ENCODE measurements around the gene TMEM266. TPM values are rescaled to one million over a fixed set of nuclear protein-coding genes. Genes with fewer than 3 reads are reported as not detected.

TMEM266 gene
- total RNA-seq, 2 experiments from 2014 or later = not detected

DNA sequence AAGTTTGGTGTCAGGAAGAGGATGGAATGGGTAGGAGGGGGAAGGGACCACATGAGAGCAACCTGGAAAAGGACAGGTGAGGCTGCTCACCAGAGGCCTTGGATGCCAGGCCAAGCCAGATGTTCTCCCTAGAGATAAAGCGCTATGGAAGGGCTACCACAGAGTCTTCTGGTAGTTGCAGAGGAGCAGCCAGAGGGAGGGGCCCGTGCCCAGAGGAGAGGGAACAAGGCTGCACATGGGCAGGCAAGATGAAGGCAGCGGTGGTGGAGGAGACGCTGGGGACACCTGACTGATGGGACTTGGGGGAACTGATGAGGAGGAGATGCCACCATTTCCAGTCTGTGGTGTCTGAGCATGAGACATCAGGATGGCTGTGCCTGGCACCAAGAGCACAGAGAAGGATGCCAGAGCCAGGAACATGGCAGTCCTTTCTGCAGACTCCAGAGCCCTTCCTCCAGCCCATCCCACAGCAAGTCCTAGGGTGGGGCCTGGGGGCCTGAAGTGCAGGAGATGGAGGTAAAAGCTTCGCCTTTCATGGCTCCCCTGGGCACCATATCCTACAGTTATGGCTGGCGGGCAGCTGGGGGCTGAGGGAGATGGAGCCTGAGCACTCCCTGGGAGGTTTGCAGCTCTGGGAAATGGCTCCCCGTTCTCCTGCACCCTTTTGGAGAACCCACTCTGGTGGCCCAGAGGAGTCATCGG lies 148.4 kb downstream of the TMEM266 start:
- H3K36me3 Mint-ChIP-seq (ENCODE audit: low read depth) = peaks cover 32% of the 10 kb centered on the region
- Histone ChIP-seq H3K4me1 (ENCODE audit: insufficient read depth, low read length) (no peaks in the 10 kb centered on the region), H3K27ac (ENCODE audit: low read depth in 1 of 2, low read length in 2 of 2) (no peak overlapping the region), H3K9me3 (ENCODE audit: control insufficient read depth in 1 of 2, insufficient read depth in 1 of 2, low read length in 2 of 2) (no peaks in the 10 kb centered on the region), H3K4me3 (ENCODE audit: low read length) (no peak overlapping the region), H3K36me3 (ENCODE audit: insufficient read depth, low read length) (peaks cover 26% of the 10 kb centered on the region), H3K27me3 (ENCODE audit: control insufficient read depth in 1 of 2, insufficient read depth in 2 of 2, low read length in 2 of 2) (no peaks in the 10 kb centered on the region)
- H3K27me3 Mint-ChIP-seq = no peaks in the 10 kb centered on the region
- no peaks in the 10 kb centered on the region for H3K4me1 Mint-ChIP-seq (ENCODE audit: low read depth)
- DNase-seq (no peak), ATAC-seq (ENCODE audit: poor library complexity) (no peak)
- TF ChIP-seq, protein P1, sequence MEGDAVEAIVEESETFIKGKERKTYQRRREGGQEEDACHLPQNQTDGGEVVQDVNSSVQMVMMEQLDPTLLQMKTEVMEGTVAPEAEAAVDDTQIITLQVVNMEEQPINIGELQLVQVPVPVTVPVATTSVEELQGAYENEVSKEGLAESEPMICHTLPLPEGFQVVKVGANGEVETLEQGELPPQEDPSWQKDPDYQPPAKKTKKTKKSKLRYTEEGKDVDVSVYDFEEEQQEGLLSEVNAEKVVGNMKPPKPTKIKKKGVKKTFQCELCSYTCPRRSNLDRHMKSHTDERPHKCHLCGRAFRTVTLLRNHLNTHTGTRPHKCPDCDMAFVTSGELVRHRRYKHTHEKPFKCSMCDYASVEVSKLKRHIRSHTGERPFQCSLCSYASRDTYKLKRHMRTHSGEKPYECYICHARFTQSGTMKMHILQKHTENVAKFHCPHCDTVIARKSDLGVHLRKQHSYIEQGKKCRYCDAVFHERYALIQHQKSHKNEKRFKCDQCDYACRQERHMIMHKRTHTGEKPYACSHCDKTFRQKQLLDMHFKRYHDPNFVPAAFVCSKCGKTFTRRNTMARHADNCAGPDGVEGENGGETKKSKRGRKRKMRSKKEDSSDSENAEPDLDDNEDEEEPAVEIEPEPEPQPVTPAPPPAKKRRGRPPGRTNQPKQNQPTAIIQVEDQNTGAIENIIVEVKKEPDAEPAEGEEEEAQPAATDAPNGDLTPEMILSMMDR (IDR thresholded peaks at IDR 0.05) = no peak
- POLR2A ChIA-PET = no interaction called here
- CTCF ChIA-PET = no interaction called here
- intact Hi-C loops (cut with DNase I, micrococcal nuclease) = no loop called here
- H3K27ac Mint-ChIP-seq = no peak overlapping the region
- H3K9me3 Mint-ChIP-seq = no peaks in the 10 kb centered on the region
- H3K4me3 Mint-ChIP-seq = no peak overlapping the region

DNA sequence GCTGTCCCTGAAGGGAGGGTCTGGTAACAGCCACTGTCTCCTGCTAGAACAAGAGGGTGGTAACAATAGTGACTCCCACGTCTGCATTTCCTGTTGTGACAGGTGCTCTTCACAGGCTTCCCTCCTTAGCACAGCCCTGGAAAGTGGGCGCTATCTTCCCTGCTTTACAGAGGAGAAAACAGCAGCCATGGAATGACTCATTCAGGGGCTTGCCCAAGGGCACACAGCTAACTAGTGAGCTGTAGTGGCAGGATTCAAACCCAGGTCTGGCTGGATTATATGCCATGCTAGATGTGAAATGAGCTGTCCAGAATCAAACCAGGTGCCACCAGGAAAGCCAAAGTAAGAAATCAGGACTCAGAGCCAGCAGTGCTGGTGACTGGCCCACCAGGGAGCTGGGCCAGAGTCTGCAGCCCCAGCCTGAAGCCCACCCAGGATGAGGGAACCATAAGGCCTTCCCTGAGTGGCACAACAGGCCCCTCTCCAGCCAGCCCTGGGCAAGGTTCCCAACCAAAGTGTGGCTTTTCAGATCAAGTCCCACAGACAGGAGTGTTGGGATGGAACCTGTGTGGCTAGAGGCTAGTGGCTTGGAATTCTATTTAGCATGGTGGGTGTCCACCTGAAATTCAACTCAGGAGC lies 149.1 kb downstream of the TMEM266 start:
- DNase-seq (no peak), ATAC-seq (ENCODE audit: poor library complexity) (no peak)
- Histone ChIP-seq H3K36me3 (ENCODE audit: insufficient read depth, low read length) (peaks cover 32% of the 10 kb centered on the region), H3K9me3 (ENCODE audit: control insufficient read depth in 1 of 2, insufficient read depth in 1 of 2, low read length in 2 of 2) (no peaks in the 10 kb centered on the region), H3K27me3 (ENCODE audit: control insufficient read depth in 1 of 2, insufficient read depth in 2 of 2, low read length in 2 of 2) (no peaks in the 10 kb centered on the region), H3K4me3 (ENCODE audit: low read length) (no peak overlapping the region), H3K4me1 (ENCODE audit: insufficient read depth, low read length) (no peaks in the 10 kb centered on the region), H3K27ac (ENCODE audit: low read depth in 1 of 2, low read length in 2 of 2) (no peak overlapping the region)
- no peaks in the 10 kb centered on the region for H3K27me3 Mint-ChIP-seq
- H3K4me3 Mint-ChIP-seq = no peak overlapping the region
- H3K4me1 Mint-ChIP-seq (ENCODE audit: low read depth) = no peaks in the 10 kb centered on the region
- TF ChIP-seq, protein P1 (IDR thresholded peaks at IDR 0.05) = no peak
- peaks cover 36% of the 10 kb centered on the region for H3K36me3 Mint-ChIP-seq (ENCODE audit: low read depth)
- H3K9me3 Mint-ChIP-seq = no peaks in the 10 kb centered on the region
- ChIA-PET POLR2A (no interaction called here), CTCF (no interaction called here)
- H3K27ac Mint-ChIP-seq = no peak overlapping the region
- intact Hi-C loops (cut with DNase I, micrococcal nuclease) = no loop called here

DNA sequence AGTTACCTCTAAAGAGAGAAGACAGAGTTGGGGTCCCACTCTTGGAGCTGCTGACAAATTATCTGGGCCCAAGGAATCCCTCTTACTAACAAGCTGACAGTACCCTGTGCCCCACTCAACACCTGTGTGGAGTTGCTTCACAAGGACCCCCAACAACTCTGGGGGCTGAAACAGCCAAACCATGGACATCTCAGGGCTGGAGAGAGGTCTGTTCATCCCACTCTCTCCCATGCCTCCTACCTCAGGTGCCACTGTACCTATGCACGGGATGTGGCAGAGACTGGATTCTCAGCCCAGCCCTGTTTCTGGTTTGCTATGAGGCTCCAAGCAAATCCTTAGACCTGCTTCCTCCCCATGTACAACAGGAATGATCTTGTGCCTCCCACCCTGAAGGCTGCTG lies 149.7 kb downstream of the TMEM266 start:
- CTCF ChIA-PET = no interaction called here
- H3K36me3 ChIP-seq (ENCODE audit: insufficient read depth, low read length) = peaks cover 38% of the 10 kb centered on the region

More for the DNA sequence above, 149.7 kb downstream of the TMEM266 start:
- Histone ChIP-seq H3K9me3 (ENCODE audit: control insufficient read depth in 1 of 2, insufficient read depth in 1 of 2, low read length in 2 of 2) (no peaks in the 10 kb centered on the region), H3K4me1 (ENCODE audit: insufficient read depth, low read length) (no peaks in the 10 kb centered on the region), H3K4me3 (ENCODE audit: low read length) (no peak overlapping the region), H3K27me3 (ENCODE audit: control insufficient read depth in 1 of 2, insufficient read depth in 2 of 2, low read length in 2 of 2) (no peaks in the 10 kb centered on the region), H3K27ac (ENCODE audit: low read depth in 1 of 2, low read length in 2 of 2) (no peak overlapping the region)
- TF ChIP-seq, protein P1 (IDR thresholded peaks at IDR 0.05) = no peak
- no peaks in the 10 kb centered on the region for H3K9me3 Mint-ChIP-seq
- H3K27ac Mint-ChIP-seq = no peak overlapping the region
- H3K36me3 Mint-ChIP-seq (ENCODE audit: low read depth) = peaks cover 39% of the 10 kb centered on the region
- DNase-seq (no peak), ATAC-seq (ENCODE audit: poor library complexity) (no peak)
- no peaks in the 10 kb centered on the region for H3K4me1 Mint-ChIP-seq (ENCODE audit: low read depth)
- POLR2A ChIA-PET = no interaction called here
- intact Hi-C loops (cut with DNase I, micrococcal nuclease) = no loop called here
- H3K27me3 Mint-ChIP-seq = no peaks in the 10 kb centered on the region
- H3K4me3 Mint-ChIP-seq = no peak overlapping the region

Data from CD4-positive, alpha-beta T cell (primary cell).